Stimulated activated CD4-positive, alpha-beta T cell treated with anti-CD3 and anti-CD28 coated beads, Interleukin-4, amount 100 ng/mL, for 48 hours (primary cell): ENCODE measurements around the gene CATSPERE.
A peak's percentile ranks its signal among the peaks of the same experiment; 100 is the strongest.
"Not testable (repeated sequence)": the region's sequence is repeated elsewhere in the genome, so short reads cannot be mapped to it uniquely, and the experiment has no call there.

Source experiments
- DNase-seq, 2 donors: peaks; one replicate each; pipeline ENCODE4 v3.0.0-alpha.2; 2020; ENCODE audit warnings: low read depth in 2 of 2

Gene CATSPERE

GRCh38 chr1:244633140-244633539, 172.1 kb downstream of the CATSPERE start:
- DNase-seq = no peak

- no peak for DNase-seq
Measured at GRCh38 chr1:244634546-244634945, 173.5 kb downstream of the CATSPERE start.

DNA sequence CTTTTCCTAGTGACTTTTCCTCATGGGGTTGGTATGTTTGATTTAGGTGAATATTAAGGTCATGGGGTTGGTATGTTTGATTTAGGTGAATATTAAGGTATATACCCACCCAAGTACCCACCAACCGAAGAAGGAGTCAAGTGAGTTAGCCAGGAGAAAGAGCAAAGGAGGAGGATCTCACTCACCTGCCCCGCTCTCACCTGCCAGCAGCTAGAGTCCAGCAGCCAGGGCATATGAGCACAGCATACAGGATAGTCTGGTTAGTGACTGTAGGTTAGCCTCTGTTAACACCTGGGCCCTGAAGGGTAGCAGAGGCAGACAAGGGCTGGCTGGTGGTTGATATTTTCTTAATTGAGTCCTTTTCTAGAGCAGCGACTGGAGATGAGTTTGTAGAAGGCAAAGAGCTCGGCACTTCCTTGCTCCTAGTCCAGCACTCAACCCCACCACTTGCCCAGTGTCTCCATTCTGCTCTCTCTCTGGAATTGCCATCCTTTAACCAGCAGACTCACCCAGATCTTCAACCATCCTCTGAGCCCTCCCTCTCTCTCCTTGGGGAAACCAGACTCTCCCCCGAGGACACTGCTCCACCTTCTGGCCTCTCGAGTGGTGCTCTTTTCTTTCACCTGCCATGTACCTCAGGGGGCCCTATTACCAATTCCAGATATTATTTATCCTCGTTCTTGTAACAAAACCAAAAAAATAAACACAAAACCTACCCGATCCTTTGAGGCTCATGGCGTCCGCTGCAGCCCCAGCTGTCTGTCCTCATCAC, 175.6 kb downstream of the CATSPERE start:
- no peak for DNase-seq

GRCh38 chr1:244639561-244639960, 178.5 kb downstream of the CATSPERE start:
- no peak for DNase-seq

- DNase-seq = no peak
Measured at GRCh38 chr1:244640917-244641316, 179.8 kb downstream of the CATSPERE start.

- no peak for DNase-seq
Measured at GRCh38 chr1:244642526-244642925, 181.5 kb downstream of the CATSPERE start.

GRCh38 chr1:244642988-244643387, 181.9 kb downstream of the CATSPERE start:
- no peak for DNase-seq

GRCh38 chr1:244645414-244645813, 184.3 kb downstream of the CATSPERE start:
- DNase-seq = no peak

DNA sequence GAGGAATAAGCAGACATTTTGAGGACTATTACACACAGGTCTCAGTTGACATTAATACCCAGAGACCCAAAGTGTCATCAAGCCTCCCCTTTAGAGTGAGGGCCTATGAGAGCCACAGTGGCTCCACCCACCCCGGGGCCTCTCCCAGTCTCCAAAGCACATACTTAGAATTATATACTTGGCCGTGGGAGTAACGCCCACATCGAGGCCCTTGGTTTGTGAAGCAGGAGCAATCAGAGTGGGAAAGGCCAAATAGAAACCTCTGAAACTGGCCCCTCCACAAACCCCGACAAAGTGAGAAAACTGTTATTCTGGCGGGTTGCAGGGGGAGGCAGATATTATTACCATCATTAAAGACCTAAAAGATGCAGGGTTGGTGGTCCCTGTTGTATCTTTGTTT, 184.8 kb downstream of the CATSPERE start:
- DNase-seq = no peak

DNA sequence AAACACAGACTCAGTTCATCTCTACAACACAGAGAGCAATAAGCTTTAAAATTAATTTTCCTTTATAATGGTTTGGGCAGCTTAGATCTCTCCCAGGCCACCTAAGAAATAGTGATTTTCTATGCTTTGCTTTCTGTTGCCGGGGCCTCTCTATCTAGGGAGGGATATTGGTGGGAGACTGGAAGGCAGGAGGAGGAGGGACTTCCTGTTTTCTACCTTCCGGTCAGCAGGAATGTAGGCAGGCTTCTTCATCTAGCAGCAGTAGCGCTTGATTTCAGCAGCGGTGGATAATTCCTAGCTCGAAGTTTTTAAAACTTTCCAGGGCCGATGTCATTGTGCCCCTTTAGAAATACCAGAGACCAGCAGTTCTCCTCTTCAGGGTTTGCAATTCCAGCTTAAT, 186.7 kb downstream of the CATSPERE start:
- DNase-seq = no peak

GRCh38 chr1:244651956-244652622, 191.0 kb downstream of the CATSPERE start:
- DNase-seq = no peak

- DNase-seq = peak; percentile 91 to 96
Measured at GRCh38 chr1:244652623-244653438, 191.8 kb downstream of the CATSPERE start, which contains the start of gene DESI2. Gene DESI2, plus strand, starts transcription at chr1:244653126. Its CDS starts 188 bp downstream, at chr1:244653314.

- DNase-seq = no peak
Measured at GRCh38 chr1:244653439-244654107, 192.5 kb downstream of the CATSPERE start.

- no peak for DNase-seq
Measured at GRCh38 chr1:244654108-244655038, 193.3 kb downstream of the CATSPERE start.

- no peak for DNase-seq
Measured at GRCh38 chr1:244655186-244655585, 194.1 kb downstream of the CATSPERE start.

- DNase-seq = no peak
Measured at GRCh38 chr1:244657421-244657820, 196.3 kb downstream of the CATSPERE start.

GRCh38 chr1:244659694-244660093, 198.6 kb downstream of the CATSPERE start:
- DNase-seq = no peak

- DNase-seq = no peak
Measured at GRCh38 chr1:244660595-244660994, 199.5 kb downstream of the CATSPERE start.

DNA sequence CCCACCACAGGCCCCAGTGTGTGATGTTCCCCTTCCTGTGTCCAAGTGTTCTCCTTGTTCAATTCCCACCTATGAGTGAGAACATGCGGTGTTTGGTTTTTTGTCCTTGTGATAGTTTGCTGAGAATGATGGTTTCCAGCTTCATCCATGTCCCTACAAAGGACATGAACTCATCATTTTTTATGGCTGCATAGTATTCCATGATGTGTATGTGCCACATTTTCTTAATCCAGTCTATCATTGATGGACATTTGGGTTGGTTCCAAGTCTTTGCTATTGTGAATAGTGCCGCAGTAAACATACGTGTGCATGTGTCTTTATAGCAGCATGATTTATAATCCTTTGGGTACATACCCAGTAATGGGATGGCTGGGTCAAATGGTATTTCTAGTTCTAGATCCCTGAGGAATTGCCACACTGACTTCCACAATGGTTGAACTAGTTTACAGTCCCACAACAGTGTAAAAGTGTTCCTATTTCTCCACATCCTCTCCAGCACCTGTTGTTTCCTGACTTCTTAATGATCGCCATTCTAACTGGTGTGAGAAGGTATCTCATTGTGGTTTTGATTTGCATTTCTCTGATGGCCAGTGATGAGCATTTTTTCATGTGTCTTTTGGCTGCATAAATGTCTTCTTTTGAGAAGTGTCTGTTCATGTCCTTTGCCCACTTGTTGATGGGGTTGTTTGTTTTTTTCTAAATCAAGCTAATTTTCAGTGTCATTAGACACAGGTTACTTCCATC, 200.7 kb downstream of the CATSPERE start:
- DNase-seq = not testable (repeated sequence)

- DNase-seq = no peak
Measured at GRCh38 chr1:244662599-244662998, 201.5 kb downstream of the CATSPERE start.
